Hepatocyte (in vitro differentiated cells): ENCODE results near the gene RBM47. TPM values are rescaled to one million over a fixed set of nuclear protein-coding genes. Genes with fewer than 3 reads are reported as not detected.
"Not testable (repeated sequence)": the region's sequence is repeated elsewhere in the genome, so short reads cannot be mapped to it uniquely, and the experiment has no call there.

ENCODE experiments used
- DNase-seq: peaks from one replicate; pipeline ENCODE4 v3.0.0-alpha.2; 2016; ENCODE audit warnings: low spot score
- H2AFZ ChIP-seq: fragments of 200-600 bp; sonication (generic); 2 replicates; pipeline ENCODE4 v1.6.0; 2016; ENCODE audit warnings: antibody characterized with exemption, mild to moderate bottlenecking
- H3K27ac ChIP-seq: fragments of 200-600 bp; sonication (generic); 2 replicates; pipeline ENCODE4 v1.5.1; 2016; ENCODE audit warnings: mild to moderate bottlenecking
- H3K27me3 ChIP-seq: fragments of 200-600 bp; sonication (generic); 2 replicates; pipeline ENCODE4 v1.6.1; 2016
- H3K36me3 ChIP-seq: fragments of 200-600 bp; sonication (generic); replicated peaks from 2 replicates; pipeline ENCODE4 v1.5.1; 2016; ENCODE audit warnings: low read depth; ENCODE audit not compliant: insufficient read depth
- H3K4me1 ChIP-seq: fragments of 200-600 bp; sonication (generic); 2 replicates; pipeline ENCODE4 v1.5.1; 2016; ENCODE audit warnings: mild to moderate bottlenecking, moderate library complexity; ENCODE audit not compliant: insufficient read depth
- H3K4me2 ChIP-seq: fragments of 200-600 bp; sonication (generic); 2 replicates; pipeline ENCODE4 v1.6.0; 2016
- H3K4me3 ChIP-seq: fragments of 200-600 bp; sonication (generic); 2 replicates; pipeline ENCODE4 v1.5.1; 2016; ENCODE audit warnings: mild to moderate bottlenecking
- H3K79me2 ChIP-seq: fragments of 200-600 bp; sonication (generic); 2 replicates; pipeline ENCODE4 v1.6.0; 2017; ENCODE audit warnings: mild to moderate bottlenecking
- H3K9me2 ChIP-seq: fragments of 200-600 bp; sonication (generic); replicated peaks from 2 replicates; pipeline ENCODE4 v1.6.0; 2017; ENCODE audit warnings: mild to moderate bottlenecking; ENCODE audit not compliant: insufficient read depth
- H3K9me3 ChIP-seq: fragments of 200-600 bp; sonication (generic); 2 replicates; pipeline ENCODE4 v1.5.1; 2016; ENCODE audit warnings: low read depth, mild to moderate bottlenecking
- H4K20me1 ChIP-seq: fragments of 200-600 bp; sonication (generic); 2 replicates; pipeline ENCODE4 v1.6.0; 2016; ENCODE audit warnings: mild to moderate bottlenecking; ENCODE audit not compliant: insufficient read depth, poor library complexity, severe bottlenecking
- EZH2 ChIP-seq: fragments of 200-600 bp; sonication (generic); IDR thresholded peaks from 2 replicates; pipeline ENCODE4 v1.6.1; 2016; ENCODE audit warnings: antibody characterized with exemption, mild to moderate bottlenecking, borderline replicate concordance
- EZH2phosphoT487 ChIP-seq: fragments of 200-600 bp; sonication (generic); IDR thresholded peaks from one replicate; pipeline ENCODE4 v1.6.1; 2018; ENCODE audit warnings: antibody characterized with exemption, mild to moderate bottlenecking, low read depth, moderate library complexity; ENCODE audit not compliant: unreplicated experiment, severe bottlenecking
- WGBS: methylation state at CpG from one replicate; pipeline ENCODE4 v1.1.6; 2016; ENCODE audit warnings: low lambda C conversion rate; ENCODE audit errors: missing lambda C conversion rate; 5-methylcytosine and 5-hydroxymethylcytosine counted together
- polyA plus RNA-seq: library from polyadenylated mRNA; unstranded; fragments of >200 nt; fragmentation: Nextera tagmentation; extraction: Ambion mirVana; gene quantifications from 2 replicates; pipeline ENCODE4 v1.2.1, GENCODE V29; 2016
- total RNA-seq: library from RNA; depleted of rRNA; stranded (reverse); fragments of >200 nt; gene quantifications from 2 replicates; pipeline ENCODE4 v1.2.3, GENCODE V29; 2014
- TF ChIP-seq, protein P1 (sequence below): fragments of 200-600 bp; sonication (generic); IDR thresholded peaks from 2 replicates; pipeline ENCODE4 v1.5.1; 2016; ENCODE audit warnings: antibody characterized with exemption, mild to moderate bottlenecking; ENCODE audit not compliant: poor library complexity

Gene RBM47
- total and polyA plus RNA-seq, 2 experiments from 2014 or later: 49.8 to 137 TPM

DNA sequence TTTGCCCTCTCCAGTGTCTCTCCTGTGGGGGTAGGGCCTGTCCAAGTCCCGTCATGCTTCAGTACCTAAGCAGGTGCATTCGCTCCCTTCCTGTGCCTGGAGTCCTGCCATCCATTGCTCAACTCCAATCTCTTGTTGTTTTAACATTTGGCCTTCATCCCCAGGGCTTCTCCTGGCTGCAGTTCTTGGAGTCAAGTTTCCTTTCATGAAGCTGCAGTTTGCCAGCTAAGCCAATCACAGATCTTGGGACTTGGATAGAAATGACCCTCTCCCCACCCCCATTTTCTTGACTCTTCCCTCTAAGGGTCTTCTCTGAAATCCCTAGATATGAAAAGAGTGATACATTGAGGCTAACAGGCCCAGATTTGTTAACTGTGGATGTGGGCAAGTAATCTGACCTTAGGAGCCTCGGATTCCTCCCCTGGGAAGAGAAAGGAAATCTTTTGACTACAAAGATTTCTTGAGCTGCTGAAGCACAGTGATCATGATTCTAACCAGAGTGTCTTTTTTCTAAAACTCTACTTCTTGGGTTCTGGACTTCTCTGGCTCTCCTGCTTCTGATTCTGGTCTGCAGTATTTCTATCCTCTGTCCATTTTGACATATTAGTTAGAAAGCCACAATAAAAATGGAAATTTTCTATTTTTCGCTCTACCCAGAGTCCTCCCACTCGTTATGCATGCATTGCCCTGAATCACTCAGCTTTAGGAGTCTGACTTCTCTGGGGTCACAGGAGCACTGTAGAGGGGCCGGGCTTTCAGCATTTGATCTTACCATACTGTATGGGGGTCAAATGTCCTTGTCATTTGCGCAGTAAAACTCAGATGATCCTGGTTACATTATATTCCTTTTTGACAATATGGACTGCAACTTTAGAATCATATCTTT, 233.5 kb downstream of the RBM47 start:
- no peaks in the 10 kb centered on the region for H3K27me3 ChIP-seq
- no peaks in the 10 kb centered on the region for H4K20me1 ChIP-seq
- no peak overlapping the region for H2AFZ ChIP-seq
- no peaks in the 10 kb centered on the region for H3K9me3 ChIP-seq
- peak; percentile 37 for DNase-seq
- H3K4me2 ChIP-seq: no peak overlapping the region
- H3K4me3 ChIP-seq: no peak overlapping the region
- no peaks in the 10 kb centered on the region for H3K79me2 ChIP-seq
- H3K36me3 ChIP-seq: no peaks in the 10 kb centered on the region
- peaks cover 8% of the 10 kb centered on the region for H3K4me1 ChIP-seq
- TF ChIP-seq, protein P1, sequence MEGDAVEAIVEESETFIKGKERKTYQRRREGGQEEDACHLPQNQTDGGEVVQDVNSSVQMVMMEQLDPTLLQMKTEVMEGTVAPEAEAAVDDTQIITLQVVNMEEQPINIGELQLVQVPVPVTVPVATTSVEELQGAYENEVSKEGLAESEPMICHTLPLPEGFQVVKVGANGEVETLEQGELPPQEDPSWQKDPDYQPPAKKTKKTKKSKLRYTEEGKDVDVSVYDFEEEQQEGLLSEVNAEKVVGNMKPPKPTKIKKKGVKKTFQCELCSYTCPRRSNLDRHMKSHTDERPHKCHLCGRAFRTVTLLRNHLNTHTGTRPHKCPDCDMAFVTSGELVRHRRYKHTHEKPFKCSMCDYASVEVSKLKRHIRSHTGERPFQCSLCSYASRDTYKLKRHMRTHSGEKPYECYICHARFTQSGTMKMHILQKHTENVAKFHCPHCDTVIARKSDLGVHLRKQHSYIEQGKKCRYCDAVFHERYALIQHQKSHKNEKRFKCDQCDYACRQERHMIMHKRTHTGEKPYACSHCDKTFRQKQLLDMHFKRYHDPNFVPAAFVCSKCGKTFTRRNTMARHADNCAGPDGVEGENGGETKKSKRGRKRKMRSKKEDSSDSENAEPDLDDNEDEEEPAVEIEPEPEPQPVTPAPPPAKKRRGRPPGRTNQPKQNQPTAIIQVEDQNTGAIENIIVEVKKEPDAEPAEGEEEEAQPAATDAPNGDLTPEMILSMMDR: no peak
- TF ChIP-seq EZH2 (no peak), EZH2phosphoT487 (no peak)
- H3K27ac ChIP-seq: peak overlapping the region; percentile 16
- no peaks in the 10 kb centered on the region for H3K9me2 ChIP-seq
- 79% methylated on average over 7 of the region's 7 CpGs for WGBS

GRCh38 chr4:40395166-40395900, 234.3 kb downstream of the RBM47 start:
- H3K79me2 ChIP-seq: no peaks in the 10 kb centered on the region
- H3K9me3 ChIP-seq: no peaks in the 10 kb centered on the region
- no peak overlapping the region for H3K4me2 ChIP-seq
- no peaks in the 10 kb centered on the region for H3K9me2 ChIP-seq
- H3K4me1 ChIP-seq: peaks cover 8% of the 10 kb centered on the region
- DNase-seq: no peak
- TF ChIP-seq EZH2: no peak
- TF ChIP-seq, protein P1: no peak
- TF ChIP-seq EZH2phosphoT487: no peak
- WGBS: 68% methylated on average over 4 of the region's 4 CpGs
- H3K36me3 ChIP-seq: no peaks in the 10 kb centered on the region
- H4K20me1 ChIP-seq: no peaks in the 10 kb centered on the region
- no peak overlapping the region for H3K27ac ChIP-seq
- no peak overlapping the region for H3K4me3 ChIP-seq
- H2AFZ ChIP-seq: no peak overlapping the region
- no peaks in the 10 kb centered on the region for H3K27me3 ChIP-seq

DNA sequence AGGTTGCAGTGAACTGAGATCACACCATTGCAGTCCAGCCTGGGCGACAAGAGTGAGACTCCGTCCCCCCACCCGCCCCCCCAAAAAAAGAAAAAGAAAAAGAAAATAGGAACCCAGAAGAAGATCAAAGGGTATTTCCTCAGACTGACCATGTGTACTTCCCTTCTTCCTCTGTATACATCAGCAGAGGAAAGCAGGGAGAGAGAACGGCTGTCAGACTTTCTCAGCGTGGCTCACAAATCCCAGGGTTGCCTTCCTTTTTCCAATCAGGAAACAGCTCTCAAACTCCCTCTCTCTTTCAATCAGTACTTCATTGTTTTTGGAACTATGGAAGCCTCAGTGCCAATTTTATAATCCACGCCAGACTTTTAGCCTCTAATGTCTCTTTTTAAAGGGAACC, 235.4 kb downstream of the RBM47 start:
- Histone ChIP-seq H3K4me2 (no peak overlapping the region), H2AFZ (no peak overlapping the region)

DNA sequence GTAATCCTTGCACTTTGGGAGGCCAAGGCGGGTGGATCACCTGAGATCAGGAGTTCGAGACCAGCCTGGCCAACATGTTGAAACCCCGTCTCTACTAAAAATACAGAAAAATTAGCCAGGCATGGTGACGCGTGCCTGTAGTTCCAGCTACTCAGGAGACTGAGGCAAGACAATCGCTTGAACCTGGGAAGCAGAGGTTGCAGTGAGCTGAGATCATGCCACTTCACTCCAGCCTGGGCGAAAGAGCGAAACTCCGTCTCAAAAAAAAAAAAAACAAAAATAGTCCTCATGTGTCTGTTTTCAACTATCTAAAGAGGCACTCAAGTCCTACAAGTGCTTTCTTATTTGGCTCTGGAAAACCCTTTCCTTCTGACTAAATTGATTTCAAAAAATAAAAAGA, 237.4 kb downstream of the RBM47 start:
- H3K36me3 ChIP-seq, H3K79me2 ChIP-seq, H2AFZ ChIP-seq, H3K4me1 ChIP-seq, H3K27ac ChIP-seq, H3K4me2 ChIP-seq, H3K9me2 ChIP-seq, DNase-seq, H3K9me3 ChIP-seq, H4K20me1 ChIP-seq, H3K4me3 ChIP-seq, H3K27me3 ChIP-seq: not testable (repeated sequence)
- 96% methylated on average over 9 of the region's 9 CpGs for WGBS

More for the DNA sequence above, 235.4 kb downstream of the RBM47 start:
- Histone ChIP-seq H3K27ac (no peak overlapping the region), H4K20me1 (no peaks in the 10 kb centered on the region), H3K79me2 (no peaks in the 10 kb centered on the region), H3K9me2 (no peaks in the 10 kb centered on the region), H3K9me3 (no peaks in the 10 kb centered on the region), H3K36me3 (no peaks in the 10 kb centered on the region), H3K27me3 (no peaks in the 10 kb centered on the region), H3K4me3 (no peak overlapping the region), H3K4me1 (peaks cover 8% of the 10 kb centered on the region)
- no peak for DNase-seq
- 68% methylated on average over 3 of the region's 6 CpGs for WGBS
- TF ChIP-seq EZH2phosphoT487 (no peak), EZH2 (no peak)
- TF ChIP-seq, protein P1: no peak
